GM19397 (cell line): ENCODE data around the gene STKLD1.
"Not testable (repeated sequence)": the region's sequence is repeated elsewhere in the genome, so short reads cannot be mapped to it uniquely, and the experiment has no call there.

Experiments used
- ATAC-seq: cut with Tn5 transposase; IDR thresholded peaks from one replicate; pipeline ENCODE4 v1.9.1; 2021; ENCODE audit warnings: mild to moderate bottlenecking, moderate library complexity; ENCODE audit not compliant: unreplicated experiment

STKLD1 gene

DNA sequence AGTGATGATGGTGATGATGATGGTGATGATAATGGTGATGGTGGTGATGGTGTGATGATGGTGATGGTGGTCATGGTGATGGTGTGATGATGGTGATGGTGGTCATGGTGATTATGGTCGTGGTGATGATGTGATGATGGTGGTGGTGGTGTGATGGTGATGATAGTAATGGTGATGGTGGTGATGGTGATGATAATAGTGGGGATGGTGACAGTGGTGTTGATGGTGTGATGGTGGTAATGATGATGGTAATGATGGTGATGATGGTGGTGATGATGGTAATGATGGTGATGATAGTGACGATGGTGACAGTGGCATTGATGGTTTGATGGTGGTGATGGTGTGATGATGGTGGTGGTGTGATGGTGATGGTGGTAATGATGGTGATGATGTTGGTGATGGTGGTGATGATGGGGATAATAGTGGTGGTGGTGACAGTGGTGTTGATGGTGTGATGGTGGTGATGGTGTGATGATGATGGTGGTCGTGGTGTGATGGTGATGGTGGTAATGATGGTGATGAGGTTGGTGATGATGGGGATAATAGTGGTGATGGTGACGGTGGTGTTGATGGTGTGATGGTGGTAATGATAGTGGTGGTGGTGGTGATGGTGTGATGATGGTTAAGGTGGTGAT lies 6.5 kb downstream of the STKLD1 start:
- no peak for ATAC-seq

DNA sequence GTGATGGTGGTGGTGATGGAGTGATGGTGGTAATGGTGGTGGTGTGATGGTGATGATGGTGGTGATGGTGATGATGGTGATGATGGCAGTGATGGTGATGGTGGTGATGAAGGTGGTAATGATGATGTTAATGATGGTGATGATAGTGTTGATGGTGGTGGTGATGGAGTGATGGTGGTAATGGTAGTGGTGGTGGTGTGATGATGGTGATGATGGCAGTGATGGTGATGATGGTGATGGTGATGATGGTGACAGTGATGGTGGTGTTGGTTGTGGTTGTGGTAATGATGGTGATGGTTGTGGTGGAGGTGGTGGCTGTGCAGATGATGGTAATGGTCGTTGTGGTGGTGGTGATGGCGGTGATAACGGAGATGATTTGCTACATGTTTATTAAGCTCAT lies 7.3 kb downstream of the STKLD1 start:
- no peak for ATAC-seq

DNA sequence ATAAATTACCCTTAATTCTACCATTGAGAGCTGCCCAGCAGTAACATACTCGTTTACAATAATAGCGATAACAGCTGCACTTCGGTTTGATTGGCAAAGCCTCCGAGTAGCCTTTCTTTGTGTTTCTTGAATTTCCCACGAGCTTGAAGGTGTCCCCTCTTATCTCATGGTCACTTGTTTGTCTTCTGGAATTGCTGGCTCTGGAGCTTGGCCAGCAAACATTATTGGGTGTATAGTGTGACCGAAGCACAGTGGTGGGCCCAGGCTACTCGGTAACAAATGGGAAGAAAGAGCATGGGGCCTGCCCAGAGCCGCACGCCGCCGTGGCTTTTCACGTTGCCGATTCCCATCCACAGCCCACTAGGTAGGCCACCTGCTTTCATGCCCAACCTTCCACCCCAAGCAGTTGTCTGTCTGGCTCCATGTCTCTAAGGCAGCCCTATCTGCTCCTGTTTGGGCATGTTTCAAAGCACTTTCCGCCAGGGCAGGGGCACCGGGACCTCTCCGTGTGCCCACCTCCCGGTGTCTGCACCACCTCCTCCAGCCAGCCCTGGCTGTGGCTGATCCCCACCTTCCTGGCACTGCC lies 8.7 kb downstream of the STKLD1 start:
- ATAC-seq = no peak

DNA sequence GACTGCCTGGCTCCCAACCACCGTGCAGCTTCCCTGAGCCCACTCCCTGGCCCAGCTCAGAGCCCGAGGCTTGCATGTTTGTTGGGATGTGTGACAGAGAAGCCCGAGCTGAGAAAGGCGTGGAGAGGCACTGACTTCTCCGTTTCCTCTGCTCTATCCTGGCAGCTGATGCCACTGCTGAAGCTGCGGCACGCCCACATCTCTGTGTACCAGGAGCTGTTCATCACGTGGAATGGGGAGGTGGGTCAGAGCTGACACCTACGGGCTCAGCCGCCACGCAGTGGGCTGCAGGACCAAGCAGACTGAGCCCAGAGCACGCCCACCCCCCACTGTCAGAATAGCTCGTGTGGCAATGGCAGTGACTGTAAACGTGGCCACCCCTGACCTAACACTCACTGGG lies 9.3 kb downstream of the STKLD1 start:
- ATAC-seq = no peak

DNA sequence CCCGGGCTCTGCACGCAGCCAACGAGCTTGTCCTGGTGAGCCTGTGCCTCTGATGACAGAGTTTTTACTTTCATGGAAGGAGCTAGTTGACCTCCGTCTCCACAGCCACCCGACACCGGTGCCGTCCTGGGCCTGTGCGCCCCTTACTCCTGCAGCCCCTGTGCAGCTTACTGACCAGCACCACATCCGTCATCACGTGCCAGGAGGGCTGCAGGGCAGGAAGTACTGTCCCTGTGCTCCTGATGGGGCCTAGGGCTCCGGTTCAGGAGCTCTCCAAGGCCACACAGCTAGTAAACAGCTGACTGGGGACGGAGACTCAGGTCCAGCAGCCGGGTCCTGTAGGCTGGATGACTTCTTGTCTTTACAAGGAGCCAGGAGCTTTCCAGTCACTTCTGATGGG lies 10.2 kb downstream of the STKLD1 start:
- ATAC-seq = no peak

DNA sequence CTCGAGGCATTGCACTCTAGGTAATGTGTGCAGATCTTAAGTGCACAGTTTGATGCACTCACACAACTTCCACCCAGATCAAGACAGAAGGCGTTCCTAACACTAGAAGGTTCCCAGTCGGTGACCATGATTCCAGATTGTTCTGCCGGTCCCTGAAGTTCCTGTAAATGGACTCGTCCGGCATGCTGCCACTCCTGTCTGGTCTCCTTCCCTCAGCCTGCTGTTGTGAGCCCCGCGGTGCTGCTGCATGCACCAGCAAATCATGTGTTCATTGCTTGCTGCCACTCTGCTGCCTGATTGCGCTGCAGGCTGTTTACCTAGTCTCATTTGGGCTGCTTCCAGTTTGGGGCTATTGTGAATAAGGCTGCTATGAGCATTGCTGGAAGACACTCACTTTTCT lies 11.5 kb downstream of the STKLD1 start:
- no peak for ATAC-seq

DNA sequence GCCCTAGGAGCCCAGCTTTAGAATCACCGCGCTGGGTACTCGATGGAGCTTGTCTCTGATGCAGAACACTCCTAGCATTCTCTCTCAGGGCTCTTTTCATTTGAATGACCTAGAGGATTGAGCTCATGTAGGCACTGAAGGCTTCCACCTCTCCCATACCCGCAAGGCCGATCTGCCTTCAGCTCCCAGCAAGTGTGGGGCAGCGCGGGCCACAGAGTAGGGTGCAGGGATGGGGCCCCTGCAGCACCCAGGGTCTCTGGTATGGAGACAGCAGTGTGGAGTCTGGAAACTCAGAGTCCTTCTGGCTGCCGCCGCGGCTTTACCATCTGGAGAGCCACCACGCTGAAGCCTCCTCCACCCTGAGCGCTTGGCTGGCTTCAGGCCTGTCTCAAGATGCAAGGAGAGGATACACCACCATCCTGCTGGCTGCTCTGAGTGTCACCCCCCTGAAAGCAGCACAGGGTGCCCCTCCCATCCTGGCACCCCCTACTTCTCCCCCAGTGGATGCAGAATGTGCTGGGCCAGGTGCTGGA lies 12.9 kb downstream of the STKLD1 start:
- ATAC-seq = no peak

DNA sequence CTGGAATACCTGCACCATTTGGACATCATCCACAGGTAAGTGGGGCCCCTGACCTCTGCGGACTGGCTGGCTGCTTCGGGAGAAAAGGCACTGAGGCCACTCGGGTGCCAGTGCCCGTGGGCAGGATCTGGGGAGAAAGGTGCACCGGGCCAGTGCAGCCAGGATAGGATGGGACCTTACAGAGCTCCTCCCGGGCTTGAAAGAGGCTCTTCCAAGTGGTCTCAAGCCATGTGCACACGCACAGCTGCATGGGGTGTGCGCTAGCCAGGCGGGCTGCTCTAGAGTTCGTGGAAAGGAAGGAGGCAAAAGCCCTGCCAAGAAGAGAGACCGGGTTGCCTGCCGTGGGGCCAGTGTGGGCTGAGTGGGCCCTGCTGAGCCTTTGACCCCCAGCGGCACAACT lies 13.4 kb downstream of the STKLD1 start:
- ATAC-seq = no peak

DNA sequence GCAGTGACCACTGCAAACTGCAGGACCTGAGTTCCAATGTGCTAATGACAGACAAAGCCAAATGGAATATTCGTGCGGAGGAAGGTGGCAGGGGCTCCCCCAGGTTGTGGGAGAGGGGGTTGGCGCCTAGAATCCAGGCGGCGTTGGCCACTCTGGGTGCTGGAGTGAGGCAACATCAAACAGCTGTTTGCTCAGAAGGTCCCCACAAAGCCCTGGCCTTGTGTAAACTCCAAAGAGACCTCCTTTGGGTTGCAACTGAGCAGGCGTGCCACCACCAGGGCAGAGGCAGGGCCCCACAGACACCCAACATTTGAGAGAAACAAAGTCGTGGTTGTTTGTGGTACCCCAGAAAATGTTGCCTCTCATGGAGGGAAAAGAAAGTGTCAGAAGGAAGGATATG lies 14.5 kb downstream of the STKLD1 start:
- ATAC-seq = no peak

DNA sequence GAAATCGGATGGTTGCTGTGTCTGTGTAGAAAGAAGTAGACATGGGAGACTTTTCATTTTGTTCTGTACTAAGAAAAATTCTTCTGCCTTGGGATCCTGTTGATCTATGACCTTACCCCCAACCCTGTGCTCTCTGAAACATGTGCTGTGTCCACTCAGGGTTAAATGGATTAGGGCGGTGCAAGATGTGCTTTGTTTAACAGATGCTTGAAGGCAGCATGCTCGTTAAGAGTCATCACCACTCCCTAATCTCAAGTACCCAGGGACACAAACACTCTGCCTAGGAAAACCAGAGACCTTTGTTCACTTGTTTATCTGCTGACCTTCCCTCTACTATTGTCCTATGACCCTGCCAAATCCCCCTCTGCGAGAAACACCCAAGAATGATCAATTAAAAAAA lies 15.3 kb downstream of the STKLD1 start:
- ATAC-seq = not testable (repeated sequence)

DNA sequence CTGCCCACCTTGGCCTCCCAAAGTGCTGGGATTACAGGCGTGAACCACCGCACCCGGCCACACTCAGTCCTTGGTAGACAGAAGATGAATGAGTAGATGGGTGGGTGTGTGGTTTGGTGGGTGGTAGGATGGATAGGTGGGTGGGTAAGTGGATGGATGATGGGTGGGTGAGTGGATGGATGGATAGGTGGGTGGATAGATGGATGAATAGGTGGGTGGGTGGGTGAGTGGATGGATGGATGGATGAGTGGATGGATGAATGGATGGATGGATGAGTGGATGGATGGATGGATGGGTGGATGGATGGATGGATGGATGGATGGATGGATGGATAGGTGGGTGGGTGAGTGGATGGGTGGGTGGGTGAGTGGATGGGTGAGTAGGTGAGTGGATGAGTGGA lies 16.1 kb downstream of the STKLD1 start:
- ATAC-seq = not testable (repeated sequence)

DNA sequence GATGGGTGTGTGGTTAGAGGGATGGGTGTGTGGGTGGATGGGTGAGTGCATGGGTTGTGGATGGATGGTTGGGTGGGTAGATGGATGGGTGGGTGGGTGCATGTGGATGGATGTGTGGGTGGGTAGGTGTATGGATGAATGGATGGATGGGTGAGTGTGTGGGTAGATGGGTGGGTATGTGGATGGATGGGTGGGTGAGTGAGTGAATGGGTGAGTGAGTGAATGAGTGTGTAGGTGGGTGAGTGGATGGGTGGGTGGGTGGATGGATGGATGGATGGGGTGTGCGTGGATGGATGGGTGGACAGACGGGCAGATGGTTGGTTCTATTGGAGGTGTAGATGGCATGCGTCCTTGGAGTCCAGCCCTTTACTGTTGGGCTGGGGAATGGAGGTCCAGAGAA lies 17.2 kb downstream of the STKLD1 start:
- ATAC-seq = no peak

DNA sequence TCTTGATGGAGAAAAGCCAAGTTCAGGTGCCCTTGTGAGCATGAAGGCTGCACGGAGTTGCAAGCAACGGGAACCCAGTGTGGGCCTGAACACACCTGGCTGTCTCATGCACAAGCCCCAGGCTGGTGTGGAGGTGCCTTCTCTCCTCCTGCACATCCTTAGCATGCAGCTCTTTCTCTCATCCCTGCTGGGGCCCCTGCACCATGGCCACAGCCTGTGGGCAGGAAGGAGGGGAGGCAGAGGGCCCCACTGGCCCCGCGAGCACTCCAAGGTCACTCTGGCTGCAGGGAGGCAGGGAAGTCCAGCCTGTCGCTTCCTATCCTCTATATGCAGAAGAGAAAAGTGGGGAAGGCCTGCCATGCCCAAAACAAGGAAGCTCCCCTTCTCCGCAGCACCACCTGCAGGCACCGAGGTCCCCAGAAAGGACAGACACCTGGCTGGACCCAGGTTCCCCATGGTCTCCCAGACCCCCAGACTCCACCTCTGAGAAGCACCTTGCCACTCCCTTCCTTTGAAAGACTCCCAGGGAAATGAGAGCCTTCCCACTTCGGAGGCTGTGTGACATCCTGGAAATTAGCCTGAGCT lies 18.6 kb downstream of the STKLD1 start:
- ATAC-seq = no peak

DNA sequence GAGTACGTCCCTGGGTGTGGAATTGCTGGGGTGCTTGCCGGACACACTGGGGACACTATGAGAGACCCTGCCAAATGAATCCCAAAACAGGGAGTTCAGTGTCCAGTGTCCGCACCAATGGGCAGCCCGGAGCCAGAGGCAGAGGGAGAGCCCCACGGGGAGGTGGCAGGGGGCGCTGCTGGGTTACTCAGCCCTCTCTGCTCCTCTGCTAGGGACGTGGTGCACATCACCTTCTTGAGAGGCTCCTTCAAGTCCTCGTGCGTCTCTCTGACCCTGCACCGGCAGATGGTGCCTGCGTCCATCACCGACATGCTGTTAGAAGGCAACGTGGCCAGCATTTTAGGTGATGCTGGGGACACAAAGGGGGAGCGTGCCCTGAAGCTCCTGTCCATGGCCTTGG lies 20.8 kb downstream of the STKLD1 start:
- ATAC-seq = no peak

DNA sequence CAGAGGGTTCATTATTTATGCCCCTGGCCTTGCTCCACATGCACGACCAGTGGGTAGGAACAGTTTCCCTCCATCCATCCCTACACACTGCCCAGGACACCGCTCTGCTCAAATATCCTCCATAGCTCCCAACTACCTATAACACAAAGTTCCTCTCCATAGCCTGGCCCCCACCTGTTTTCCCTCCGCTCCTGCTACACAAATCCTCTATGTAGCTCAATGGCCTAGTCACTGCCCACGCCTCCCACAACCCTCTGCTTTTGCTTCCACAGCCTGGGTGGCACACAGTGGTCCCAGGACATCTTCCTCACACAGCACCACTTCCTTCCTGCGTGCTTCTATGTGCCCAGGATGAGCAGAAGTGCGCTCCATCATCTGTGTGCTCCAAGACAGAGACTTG lies 21.2 kb downstream of the STKLD1 start:
- ATAC-seq = no peak

DNA sequence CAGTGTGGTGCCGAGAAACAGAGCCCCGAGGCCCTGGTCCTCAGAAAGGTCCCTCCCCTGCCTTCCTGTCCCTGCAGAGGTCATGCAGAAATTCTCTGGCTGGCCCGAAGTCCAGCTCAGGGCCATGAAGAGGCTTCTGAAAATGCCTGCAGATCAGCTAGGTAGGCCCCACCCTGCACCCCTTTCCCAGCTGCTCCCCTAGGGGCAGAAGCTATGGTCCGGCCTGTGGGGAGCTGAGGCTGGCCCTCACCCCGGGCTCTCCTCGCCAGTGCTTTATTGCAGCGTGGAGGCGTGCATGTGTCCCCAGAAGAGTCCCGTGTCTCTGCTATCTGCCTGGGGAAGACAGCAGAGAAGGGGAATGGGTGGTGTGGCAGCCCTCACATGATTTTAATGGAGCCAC lies 21.7 kb downstream of the STKLD1 start:
- no peak for ATAC-seq

DNA sequence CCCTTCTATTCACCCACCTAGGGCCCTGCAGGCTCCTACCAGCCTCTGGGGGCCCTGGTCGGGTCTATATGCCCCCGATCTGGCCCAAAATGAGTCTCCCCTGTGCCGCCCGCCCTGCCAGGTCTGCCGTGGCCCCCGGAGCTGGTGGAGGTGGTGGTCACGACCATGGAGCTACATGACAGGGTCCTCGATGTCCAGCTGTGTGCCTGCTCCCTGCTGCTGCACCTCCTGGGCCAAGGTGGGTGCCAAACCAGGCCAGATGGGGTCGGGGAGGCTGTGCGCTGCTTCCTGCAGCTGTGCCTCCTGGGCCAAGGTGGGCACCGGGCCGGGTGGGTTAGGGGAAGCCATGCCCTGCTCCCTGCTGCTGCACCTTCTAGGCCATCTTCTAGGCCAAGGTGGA lies 24.1 kb downstream of the STKLD1 start:
- ATAC-seq = no peak

DNA sequence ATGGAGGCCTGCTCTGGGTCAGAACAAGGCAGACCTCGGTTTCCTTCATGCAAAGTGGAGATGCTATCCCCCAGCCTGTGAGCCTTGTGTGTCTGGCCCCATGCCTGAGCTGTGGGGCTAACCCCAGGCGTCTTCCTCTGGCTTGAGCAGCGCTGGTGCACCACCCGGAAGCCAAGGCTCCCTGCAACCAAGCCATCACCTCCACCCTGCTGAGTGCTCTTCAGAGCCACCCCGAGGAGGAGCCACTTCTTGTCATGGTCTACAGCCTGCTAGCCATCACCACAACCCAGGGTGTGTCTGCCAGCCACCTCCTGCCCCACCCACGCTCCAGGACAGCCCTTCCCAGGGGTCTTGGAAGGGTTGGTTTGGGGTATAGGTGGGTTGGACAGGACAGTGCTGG lies 25.4 kb downstream of the STKLD1 start:
- no peak for ATAC-seq

DNA sequence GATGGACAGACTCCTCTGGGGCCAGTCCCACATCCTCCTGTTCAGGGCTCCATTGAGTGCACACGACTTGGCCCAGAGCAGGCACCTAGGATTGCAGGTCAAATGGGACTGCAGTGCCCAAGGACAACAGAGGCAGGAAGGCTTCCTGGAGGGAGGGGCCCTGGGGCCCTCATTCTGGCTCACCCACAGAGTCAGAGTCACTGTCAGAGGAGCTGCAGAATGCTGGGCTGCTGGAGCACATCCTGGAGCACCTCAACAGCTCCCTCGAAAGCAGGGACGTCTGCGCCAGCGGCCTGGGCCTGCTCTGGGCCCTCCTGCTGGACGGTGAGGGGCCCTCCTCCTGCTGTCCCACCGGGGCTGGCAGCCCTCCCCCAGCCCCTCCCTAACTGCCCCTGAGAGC lies 26.5 kb downstream of the STKLD1 start:
- ATAC-seq = no peak

DNA sequence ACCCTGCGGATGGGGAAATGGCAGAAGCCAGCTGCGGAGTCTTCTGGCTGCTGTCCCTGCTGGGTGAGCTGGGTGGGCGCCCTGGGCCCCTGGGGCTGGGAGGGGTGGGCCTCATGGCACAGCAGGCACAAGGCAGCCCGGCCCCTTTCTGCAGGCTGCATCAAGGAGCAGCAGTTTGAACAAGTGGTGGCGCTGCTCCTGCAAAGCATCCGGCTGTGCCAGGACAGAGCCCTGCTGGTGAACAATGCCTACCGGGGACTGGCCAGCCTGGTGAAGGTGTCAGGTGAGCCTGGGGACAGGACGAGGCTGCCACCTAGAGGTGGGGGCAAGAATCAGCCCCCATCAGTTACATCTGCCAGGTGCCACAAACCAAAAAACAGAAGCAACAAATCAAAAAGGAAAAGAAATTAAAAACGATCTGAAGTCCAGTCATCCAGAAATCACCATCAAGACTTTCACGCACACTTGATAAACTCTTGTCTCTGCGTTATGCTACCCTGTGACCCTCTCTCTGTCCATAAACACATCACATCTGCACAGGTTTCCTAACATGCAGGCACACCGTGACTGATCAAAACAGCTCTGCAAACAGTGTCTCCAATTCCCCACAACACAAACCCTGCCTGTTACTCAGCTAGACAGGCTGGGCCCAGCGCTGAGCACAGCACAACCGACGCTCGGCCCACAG lies 27.7 kb downstream of the STKLD1 start:
- ATAC-seq = no peak

DNA sequence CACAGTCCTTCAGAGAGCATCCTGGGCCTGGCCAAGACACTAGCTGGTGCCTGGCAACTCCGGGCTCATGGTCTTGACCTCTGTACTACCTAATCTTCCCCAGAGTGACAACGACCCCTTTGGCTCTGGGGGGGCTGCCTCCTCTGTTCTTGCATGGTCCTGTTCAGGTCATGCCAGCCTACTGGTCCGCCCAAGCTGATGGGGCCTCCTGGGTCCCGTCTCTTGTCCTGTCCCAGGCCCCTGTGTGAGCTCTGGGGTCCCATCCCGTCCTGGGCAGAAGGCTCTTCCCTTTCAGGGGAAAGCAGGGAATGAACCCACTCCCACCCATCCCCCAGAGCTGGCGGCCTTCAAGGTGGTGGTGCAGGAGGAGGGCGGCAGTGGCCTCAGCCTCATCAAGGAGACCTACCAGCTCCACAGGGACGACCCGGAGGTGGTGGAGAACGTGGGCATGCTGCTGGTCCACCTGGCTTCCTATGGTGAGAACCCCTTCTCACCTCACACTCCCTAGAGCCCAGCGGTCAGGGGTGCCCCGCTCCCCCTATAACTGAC lies 28.4 kb downstream of the STKLD1 start:
- no peak for ATAC-seq
